ENCODE measurements around the gene NPM3. TPM values are rescaled to one million over a fixed set of nuclear protein-coding genes. Genes with fewer than 3 reads are reported as not detected.

The NPM3 gene
- total and polyA plus RNA-seq, 2 of the 13 experiments (the other 11 are each of a cell fraction or from before 2014, with no cell fraction given) = 47.6 to 129 TPM

- TF ChIP-seq FUBP1 (CRISPR knock-in tag; IDR thresholded peaks at IDR 0.05; ENCODE audit: borderline replicate concordance) (no peak), ZFY (CRISPR knock-in tag; IDR thresholded peaks at IDR 0.05) (no peak; the same call in 1 of the 2 replicates), IKZF1 (IDR thresholded peaks at IDR 0.05) (no peak), RFXAP (CRISPR knock-in tag; IDR thresholded peaks at IDR 0.05; ENCODE audit: borderline replicate concordance) (no peak), ZNF441 (CRISPR knock-in tag; IDR thresholded peaks at IDR 0.05; ENCODE audit: borderline replicate concordance) (peak; percentile 18; the same call in 1 of the 2 replicates), KDM6A (CRISPR knock-in tag; IDR thresholded peaks at IDR 0.05; ENCODE audit: low read depth) (no peak), ZFX (CRISPR knock-in tag; IDR thresholded peaks at IDR 0.05; ENCODE audit: low read depth) (peak; percentile 36), ZNF775 (CRISPR knock-in tag; IDR thresholded peaks at IDR 0.05; ENCODE audit: borderline replicate concordance) (no peak), ZFP36 (IDR thresholded peaks at IDR 0.05; ENCODE audit: borderline replicate concordance, low read depth, low read length, partially characterized antibody) (no peak), SOX5 (CRISPR knock-in tag; IDR thresholded peaks at IDR 0.05; ENCODE audit: borderline replicate concordance) (no peak; the same call in 1 of the 2 replicates), HNF4G (IDR thresholded peaks at IDR 0.05; ENCODE audit: borderline replicate concordance, low read depth, low read length) (no peak; the same call in 1 of the 2 replicates), HNF4G (CRISPR knock-in tag; IDR thresholded peaks at IDR 0.05; ENCODE audit: borderline replicate concordance, low read depth) (peak; percentile 62; the same call in 1 of the 2 replicates), ZNF17 (CRISPR knock-in tag; IDR thresholded peaks at IDR 0.05) (no peak), SMYD3 (CRISPR knock-in tag; IDR thresholded peaks at IDR 0.05) (0 out of 2 replicates have a peak, but pooled peaks have one; percentile 63), ZNF33B (CRISPR knock-in tag; IDR thresholded peaks at IDR 0.05) (0 out of 2 replicates have a peak, but pooled peaks have one; percentile 20), MXD3 (CRISPR knock-in tag; IDR thresholded peaks at IDR 0.05) (no peak), ZNF83 (CRISPR knock-in tag; IDR thresholded peaks at IDR 0.05; ENCODE audit: borderline replicate concordance) (peak; percentile 96; the same call in 1 of the 2 replicates), NFIB (CRISPR knock-in tag; IDR thresholded peaks at IDR 0.05; ENCODE audit: borderline replicate concordance) (no peak), TBP (CRISPR knock-in tag; IDR thresholded peaks at IDR 0.05) (peak; percentile 48; the same call in 1 of the 2 replicates), ZKSCAN5 (CRISPR knock-in tag; IDR thresholded peaks at IDR 0.05) (no peak), JUNB (CRISPR knock-in tag; IDR thresholded peaks at IDR 0.05; ENCODE audit: borderline replicate concordance) (no peak), ZNF296 (CRISPR knock-in tag; conservative IDR thresholded peaks at IDR 0.05) (0 out of 2 replicates have a peak, but pooled peaks have one; percentile 54), RBM22 (optimal IDR thresholded peaks at IDR 0.05; ENCODE audit: low read length) (no peak), ZNF879 (CRISPR knock-in tag; IDR thresholded peaks at IDR 0.05) (no peak), ZNF350 (CRISPR knock-in tag; IDR thresholded peaks at IDR 0.05; ENCODE audit: borderline replicate concordance, low read depth) (peak; percentile 81; the same call in 1 of the 2 replicates), ZNF501 (CRISPR knock-in tag; IDR thresholded peaks at IDR 0.05) (peak; percentile 90), ZNF768 (CRISPR knock-in tag; IDR thresholded peaks at IDR 0.05) (no peak; the same call in 1 of the 2 replicates), ZFAT (CRISPR knock-in tag; conservative IDR thresholded peaks at IDR 0.05) (no peak), PCBP1 (IDR thresholded peaks at IDR 0.05; ENCODE audit: borderline replicate concordance, low read depth, low read length) (peak; percentile 87; the same call in 1 of the 2 replicates), SP4 (CRISPR knock-in tag; IDR thresholded peaks at IDR 0.05) (peak; percentile 9; the same call in 1 of the 2 replicates), MBD4 (IDR thresholded peaks at IDR 0.05; ENCODE audit: borderline replicate concordance, low read length) (no peak)
Measured at GRCh38 chr10:101818119-101818871, 35.0 kb upstream of the NPM3 start, which contains the start of gene OGA (continued).

Data from HepG2 (cell line).